IMR-90 (cell line): ENCODE data around the gene ZFHX3.

Source experiments
- CEBPB ChIP-seq: IDR thresholded peaks from 2 replicates; pipeline ENCODE4 v1.6.1; 2012; ENCODE audit warnings: low read depth, low read length, improper control_type of control experiment
- CHD1 ChIP-seq: IDR thresholded peaks from 2 replicates; pipeline ENCODE4 v1.6.1; 2012; ENCODE audit warnings: low read depth, low read length, improper control_type of control experiment
- CTCF ChIP-seq: conservative IDR thresholded peaks from 2 replicates; pipeline ENCODE4 v1.5.1; 2012; ENCODE audit warnings: mild to moderate bottlenecking, low read depth, low read length, improper control_type of control experiment
- MAFK ChIP-seq: IDR thresholded peaks from 2 replicates; pipeline ENCODE4 v1.6.1; 2012; ENCODE audit warnings: low read depth, low read length, improper control_type of control experiment
- MXI1 ChIP-seq: IDR thresholded peaks from 2 replicates; pipeline ENCODE4 v1.6.1; 2012; ENCODE audit warnings: low read depth, mild to moderate bottlenecking, low read length, moderate library complexity, borderline replicate concordance
- NFE2L2 ChIP-seq: fragments of 150-350 bp; IDR thresholded peaks from 2 replicates; pipeline ENCODE4 v1.6.1; 2016; ENCODE audit warnings: low read depth, mild to moderate bottlenecking, low read length
- POLR2A ChIP-seq: IDR thresholded peaks from 2 replicates; pipeline ENCODE4 v1.6.1; 2012; ENCODE audit warnings: mild to moderate bottlenecking, low read depth, low read length
- RFX5 ChIP-seq: IDR thresholded peaks from 2 replicates; pipeline ENCODE4 v1.8.0; 2012; ENCODE audit warnings: low read depth, mild to moderate bottlenecking, low read length, moderate library complexity
- SMC3 ChIP-seq: fragments of 150-350 bp; IDR thresholded peaks from 2 replicates; pipeline ENCODE4 v1.6.1; 2016; ENCODE audit warnings: low read depth, mild to moderate bottlenecking, antibody characterized with exemption, low read length, moderate library complexity
- USF2 ChIP-seq: fragments of 150-350 bp; IDR thresholded peaks from 2 replicates; pipeline ENCODE4 v1.6.1; 2017; ENCODE audit warnings: mild to moderate bottlenecking, antibody characterized with exemption, low read length, low read depth

- TF ChIP-seq CTCF (no peak), SMC3 (no peak), MXI1 (no peak), POLR2A (no peak), RFX5 (no peak), MAFK (no peak), USF2 (no peak), CHD1 (no peak), NFE2L2 (no peak), CEBPB (no peak)
Observed at GRCh38 chr16:73042807-73043206, 5.1 kb downstream of the ZFHX3 start.
